GM21515 (cell line): ENCODE measurements around the gene CAMKK1.
"Not testable (repeated sequence)": the region's sequence is repeated elsewhere in the genome, so short reads cannot be mapped to it uniquely, and the experiment has no call there.

ENCODE experiments used
- ATAC-seq: cut with Tn5 transposase; IDR thresholded peaks from one replicate; pipeline ENCODE4 v1.9.1; 2021; ENCODE audit not compliant: unreplicated experiment

The CAMKK1 gene

GRCh38 chr17:3880983-3881382, 11.9 kb downstream of the CAMKK1 start:
- no peak for ATAC-seq

DNA sequence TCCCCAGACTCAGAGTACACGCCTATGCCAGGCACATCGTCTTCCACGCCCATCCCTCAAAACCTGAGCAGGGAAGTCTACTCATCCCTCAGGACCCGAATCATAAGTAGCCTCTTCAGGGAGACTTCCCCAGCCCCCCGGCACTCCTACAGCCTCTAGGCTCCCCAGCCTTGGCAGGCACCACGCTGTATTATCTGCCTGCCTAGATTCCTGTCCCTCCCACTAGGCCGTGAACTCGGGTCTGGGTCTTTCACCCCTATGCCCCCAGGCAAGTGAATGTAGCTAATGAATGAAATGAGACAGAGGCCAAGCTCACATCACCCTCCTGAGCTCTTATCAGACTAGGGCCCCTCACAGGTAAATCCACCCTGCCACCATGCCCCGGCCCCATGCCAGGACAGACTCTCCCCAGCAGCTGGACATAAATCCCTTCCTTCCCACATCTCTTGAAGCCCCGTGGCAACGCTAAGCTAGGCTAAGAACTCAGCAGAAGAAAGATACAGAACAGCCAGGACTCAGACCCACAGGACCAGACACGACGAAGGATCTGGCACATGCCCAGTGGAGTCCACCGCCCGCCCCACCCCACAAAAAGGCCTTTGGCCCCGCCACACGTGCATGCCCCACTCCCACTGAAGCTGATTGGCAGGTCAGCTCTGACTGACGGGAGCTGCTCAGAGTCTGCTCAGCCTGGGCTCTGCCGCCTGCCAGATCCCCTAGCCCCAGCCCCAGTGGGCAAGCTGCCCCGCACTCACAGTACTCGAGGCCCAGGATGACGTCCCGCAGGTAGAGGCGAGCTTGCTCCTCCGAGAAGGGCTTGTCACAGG, 13.0 kb downstream of the CAMKK1 start:
- ATAC-seq = no peak

GRCh38 chr17:3879186-3879585, 13.7 kb downstream of the CAMKK1 start:
- ATAC-seq = no peak

GRCh38 chr17:3877220-3877619, 15.6 kb downstream of the CAMKK1 start:
- ATAC-seq = no peak

GRCh38 chr17:3875317-3875716, 17.5 kb downstream of the CAMKK1 start:
- no peak for ATAC-seq

DNA sequence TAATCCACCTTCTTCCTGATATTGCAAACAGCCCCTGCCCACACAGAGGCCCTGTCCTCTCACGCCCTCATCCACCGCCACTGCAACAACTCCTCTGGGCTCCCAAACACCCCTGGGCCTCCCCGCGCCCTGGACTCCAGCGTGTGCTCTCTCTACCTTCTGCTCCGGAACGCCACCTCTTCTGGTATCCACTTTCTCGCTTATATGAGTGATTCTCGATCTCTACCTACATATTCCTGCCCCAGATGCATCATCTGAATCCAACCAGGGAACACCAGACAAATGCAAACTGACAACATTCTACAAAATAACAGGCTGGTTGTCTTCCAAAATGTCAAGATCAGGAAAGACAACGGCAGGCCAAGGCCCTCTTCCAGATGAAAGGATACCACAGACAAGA, 19.0 kb downstream of the CAMKK1 start:
- no peak for ATAC-seq

DNA sequence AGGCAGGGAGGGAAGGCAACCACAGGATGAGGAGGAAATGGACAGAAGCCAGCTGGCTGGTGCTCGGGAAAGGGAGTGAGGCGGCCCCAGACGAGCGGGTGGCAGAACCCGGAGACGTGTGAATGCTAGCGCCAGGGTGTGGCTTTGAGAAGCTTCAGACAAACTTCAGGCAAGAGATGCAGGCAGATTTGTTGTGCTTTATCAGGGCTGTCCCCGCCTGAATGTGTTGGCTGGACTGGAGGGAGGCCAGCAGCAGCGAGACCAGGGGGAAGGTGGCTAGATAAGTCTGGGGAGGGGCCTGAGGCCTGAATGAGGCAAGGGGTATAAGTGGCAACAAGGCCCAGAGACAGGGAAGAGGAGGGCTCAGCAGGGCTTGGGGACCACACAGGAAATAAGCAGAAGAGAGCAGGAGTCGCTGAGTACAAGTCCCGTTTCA, 22.0 kb downstream of the CAMKK1 start:
- ATAC-seq = no peak

DNA sequence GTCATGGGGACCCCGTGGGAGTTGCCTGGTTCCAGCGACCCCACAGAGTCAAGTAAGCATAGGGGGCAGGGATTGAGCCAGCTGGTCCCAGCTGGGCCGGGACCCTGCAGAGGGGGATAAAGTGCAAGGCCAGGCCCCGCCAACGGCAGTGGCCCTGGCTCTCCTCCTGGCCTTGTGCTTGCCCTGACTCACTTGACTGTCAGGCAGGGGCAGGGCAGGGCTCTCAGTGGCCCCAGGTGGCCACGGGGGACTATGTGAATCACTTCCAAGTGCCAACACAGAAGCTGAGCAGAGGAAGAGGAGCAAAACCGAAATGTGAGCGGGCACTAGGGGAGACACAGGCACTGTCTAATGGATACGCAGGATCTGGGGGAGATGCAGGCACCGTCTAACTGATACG, 25.2 kb downstream of the CAMKK1 start:
- ATAC-seq = no peak

DNA sequence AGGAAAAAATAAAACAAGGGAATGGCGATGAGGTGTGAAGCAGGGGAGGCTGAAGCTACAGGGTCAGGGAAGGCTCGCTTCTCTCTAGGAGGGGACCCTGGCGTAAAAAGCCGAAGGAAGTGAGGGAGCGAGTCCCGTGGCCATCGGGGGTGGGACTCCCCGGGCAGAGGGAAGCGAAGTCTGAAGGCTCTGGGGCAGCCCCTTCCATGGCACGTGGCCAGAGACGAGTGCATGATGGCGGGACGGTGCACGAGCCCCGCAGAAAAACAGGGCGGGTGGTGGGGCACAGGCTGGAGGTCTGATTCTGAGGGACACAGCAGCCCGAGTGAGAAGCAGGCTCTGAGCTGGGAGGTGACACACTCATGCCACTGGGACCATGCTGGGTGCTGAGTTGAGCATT, 25.7 kb downstream of the CAMKK1 start:
- no peak for ATAC-seq

DNA sequence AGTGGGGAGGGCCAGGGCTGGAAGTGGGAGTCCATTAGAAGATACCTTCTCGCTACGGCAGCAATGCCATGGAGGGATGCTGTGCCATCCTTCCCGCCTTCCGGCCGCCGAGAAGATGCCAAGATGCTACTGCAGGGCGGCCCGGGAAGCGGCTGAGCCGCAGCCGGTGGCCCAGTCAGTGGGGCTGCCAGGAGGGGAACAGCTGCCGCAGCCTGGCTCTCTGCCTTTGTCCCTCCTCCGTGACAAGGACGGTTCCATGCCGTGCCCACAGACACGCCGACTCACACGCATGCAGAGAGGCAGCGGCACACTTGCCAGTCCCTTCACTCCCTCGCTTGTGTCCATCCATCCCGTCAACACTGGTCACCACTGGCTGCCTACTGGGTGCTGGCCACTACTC, 26.6 kb downstream of the CAMKK1 start:
- ATAC-seq = no peak

GRCh38 chr17:3865176-3865575, 27.7 kb downstream of the CAMKK1 start:
- no peak for ATAC-seq

DNA sequence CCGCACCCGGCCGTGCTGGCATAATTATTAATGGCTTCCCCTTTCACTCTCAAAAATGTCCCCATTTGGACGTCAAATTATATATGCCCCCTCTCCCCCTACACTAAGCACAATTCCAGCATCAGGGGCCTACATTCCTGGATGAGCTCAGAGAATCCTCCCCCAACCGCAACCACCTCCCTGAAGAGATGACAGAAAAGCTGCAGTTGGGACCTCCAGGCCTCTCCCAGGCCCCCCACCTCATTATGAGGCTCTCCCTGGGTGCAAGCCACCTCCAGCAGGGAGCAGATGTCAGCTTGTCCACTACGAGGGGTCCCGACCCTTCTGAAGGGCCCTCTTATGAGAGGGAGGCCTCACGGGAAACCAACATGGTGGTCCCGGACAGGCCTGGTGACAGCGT, 28.3 kb downstream of the CAMKK1 start:
- ATAC-seq = no peak

DNA sequence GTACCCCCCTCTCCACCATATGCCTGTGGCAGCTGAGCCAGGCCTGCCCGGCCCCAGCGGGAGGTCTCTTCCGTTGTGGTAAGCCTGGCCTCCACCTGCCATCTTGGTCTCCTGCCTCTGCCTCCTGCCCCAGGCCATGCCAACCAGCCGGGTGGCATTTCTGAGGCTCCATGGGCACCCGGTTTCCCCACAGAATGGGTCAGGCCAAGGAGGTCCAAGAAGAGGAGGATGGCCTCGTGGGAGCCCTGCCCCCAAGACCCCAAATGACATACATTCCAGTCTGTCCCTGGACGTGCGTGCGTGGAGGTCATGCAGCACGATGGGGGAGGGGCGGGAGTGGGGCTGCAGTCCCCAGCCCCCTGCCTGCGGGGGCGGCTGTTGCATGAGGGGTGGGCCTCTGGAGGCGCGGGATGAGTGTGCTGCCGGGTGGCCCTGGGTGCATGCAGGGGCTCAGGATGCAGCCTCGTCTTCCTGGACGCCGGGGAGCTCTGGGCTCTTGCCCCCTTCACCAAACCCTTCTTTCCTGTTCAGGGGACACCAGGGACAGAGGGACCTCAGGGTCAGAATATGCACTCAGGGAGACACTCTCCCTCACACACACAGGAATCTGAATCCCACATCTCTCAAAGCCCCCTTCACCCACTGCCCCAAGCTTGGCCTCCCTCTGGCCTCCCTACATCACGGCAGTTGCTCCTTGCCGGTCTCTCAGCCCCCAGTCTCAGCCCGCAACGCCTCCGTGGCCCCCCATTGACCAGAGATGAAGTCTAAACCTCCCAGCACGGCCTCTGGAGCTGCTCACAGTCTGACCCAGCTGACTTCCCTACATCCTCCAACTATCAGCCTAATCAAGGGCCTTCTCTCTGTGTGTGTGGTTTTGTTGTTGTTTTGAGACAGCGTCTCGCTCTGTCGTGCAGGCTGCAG, 30.8 kb downstream of the CAMKK1 start:
- ATAC-seq = no peak

- no peak for ATAC-seq
Measured at GRCh38 chr17:3860939-3861700, 31.7 kb downstream of the CAMKK1 start.

DNA sequence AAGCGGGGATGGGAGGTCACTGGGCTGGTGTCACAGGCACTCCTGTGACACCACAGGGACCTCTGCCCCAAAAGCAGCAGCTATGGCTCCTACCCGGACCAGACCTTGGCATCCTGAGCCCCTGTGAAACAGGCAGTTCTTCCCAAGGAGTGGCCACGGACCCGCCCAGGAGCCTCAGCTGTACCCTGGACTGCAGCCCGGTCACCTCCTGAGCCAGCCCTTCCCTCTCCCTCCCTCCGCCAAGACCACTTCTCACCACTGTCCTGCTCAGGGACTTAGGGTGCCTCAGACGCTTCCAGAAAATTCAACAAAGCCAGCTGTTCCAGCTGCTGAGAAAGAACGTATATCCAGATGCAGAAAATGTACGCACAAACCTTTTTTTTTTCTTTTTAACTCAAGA, 32.9 kb downstream of the CAMKK1 start:
- ATAC-seq = no peak

DNA sequence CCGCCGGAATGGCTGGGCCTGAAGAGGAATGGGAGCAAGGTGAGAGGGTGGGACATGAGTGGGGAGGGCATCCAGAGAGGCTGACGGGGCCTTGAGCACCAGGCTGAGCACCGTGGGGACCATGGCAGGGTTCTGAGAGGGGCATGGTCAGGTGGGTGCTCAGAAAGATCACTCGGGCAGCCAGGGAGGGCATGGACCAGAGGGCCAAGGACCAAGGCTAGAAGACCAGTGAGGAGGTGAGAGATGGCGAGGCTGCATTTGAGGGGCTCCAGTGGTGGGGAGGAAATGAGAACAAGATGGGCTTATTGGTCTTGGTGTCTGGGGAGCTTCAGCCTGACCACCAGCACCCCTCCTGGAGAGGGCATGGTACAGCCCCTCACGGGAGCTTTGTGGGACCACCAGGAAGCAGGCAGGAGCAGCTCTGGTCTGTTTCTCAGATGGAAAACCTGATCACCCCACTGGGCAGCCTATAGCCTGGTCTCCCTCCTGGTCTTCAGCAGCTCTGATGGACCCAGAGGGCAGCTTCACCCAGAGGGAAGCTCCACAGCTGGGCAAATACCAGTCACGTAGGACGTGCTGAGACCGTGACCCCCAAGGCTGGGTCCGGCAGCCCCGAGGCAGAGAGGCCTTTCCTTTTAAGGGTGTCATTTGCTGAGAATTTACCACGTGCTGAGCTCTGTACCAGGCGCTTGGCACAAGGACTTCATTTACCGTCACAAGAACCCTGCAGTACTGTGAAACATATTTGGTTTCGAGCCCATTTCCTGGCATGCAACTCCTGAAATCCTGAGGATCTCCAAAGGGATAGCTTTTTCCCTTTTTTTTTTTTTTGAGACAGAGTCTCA, 35.4 kb downstream of the CAMKK1 start:
- no peak for ATAC-seq

- ATAC-seq = not testable (repeated sequence)
Measured at GRCh38 chr17:3854204-3854603, 38.6 kb downstream of the CAMKK1 start.

- ATAC-seq = no peak
Measured at GRCh38 chr17:3852561-3852960, 40.3 kb downstream of the CAMKK1 start.

DNA sequence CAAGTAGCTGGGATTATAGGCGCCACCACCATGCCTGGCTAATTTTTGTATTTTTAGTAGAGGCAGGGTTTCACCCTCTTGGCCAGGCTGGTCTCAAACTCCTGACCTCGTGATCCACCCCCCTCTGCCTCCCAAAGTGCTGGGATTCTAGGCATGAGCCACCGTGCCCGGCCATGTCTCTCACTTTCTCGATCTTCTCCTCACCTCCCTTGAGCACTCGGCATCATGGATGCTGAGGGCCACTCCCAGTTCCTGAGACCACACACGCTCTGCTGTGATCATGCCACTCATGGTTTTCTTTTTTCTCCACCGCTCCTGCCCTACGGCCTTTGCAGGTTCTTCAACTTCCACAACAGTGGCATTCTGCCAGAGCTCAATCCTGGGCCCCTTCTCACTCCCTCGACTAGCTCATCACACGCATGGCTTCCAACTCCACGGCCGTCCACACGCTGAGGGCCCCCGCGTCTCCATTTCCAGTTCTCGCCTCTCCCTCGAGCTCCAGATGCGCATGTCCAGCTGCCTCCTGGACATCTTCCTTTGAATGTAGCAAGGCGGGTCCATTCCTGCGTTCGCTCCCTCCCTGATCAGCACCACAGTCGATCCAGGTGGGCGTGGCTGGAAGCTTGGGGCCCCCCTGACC, 41.3 kb downstream of the CAMKK1 start:
- no peak for ATAC-seq
